Measurements from ENCODE around the gene CD14. TPM values are rescaled to one million over a fixed set of nuclear protein-coding genes. Genes with fewer than 3 reads are reported as not detected.

CD14 gene
- total and polyA plus RNA-seq, 4 experiments from 2014 or later, result 2.7 to 5.2 (median 4.1) TPM

- no peaks in the 10 kb centered on the region for H3K36me3 Mint-ChIP-seq
- H3K4me1 ChIP-seq (ENCODE audit: insufficient read depth, low read length), result no peaks in the 10 kb centered on the region
- no peak for DNase-seq
- CTCF ChIA-PET (ENCODE audit: partially characterized antibody), result no interaction called here
- intact Hi-C loops (cut with micrococcal nuclease), result no loop called here
- no peaks in the 10 kb centered on the region for H3K27me3 ChIP-seq (ENCODE audit: insufficient read depth, low read length)
- H3K27ac ChIP-seq (ENCODE audit: low read depth, low read length), result no peak overlapping the region
- H3K9me3 Mint-ChIP-seq, result no peaks in the 10 kb centered on the region
- POLR2A ChIA-PET (ENCODE audit: partially characterized antibody), result no interaction called here
- H3K36me3 ChIP-seq (ENCODE audit: insufficient read depth, low read length), result no peaks in the 10 kb centered on the region
- H3K4me3 Mint-ChIP-seq, result no peak overlapping the region
- H3K9me3 ChIP-seq (ENCODE audit: control insufficient read depth in 1 of 2, low read length in 2 of 2), result no peaks in the 10 kb centered on the region
- H3K4me3 ChIP-seq (ENCODE audit: low read length in 2 of 2), result no peak overlapping the region
- no peak overlapping the region for H3K27ac Mint-ChIP-seq
- H3K27me3 Mint-ChIP-seq, result no peaks in the 10 kb centered on the region
- no peaks in the 10 kb centered on the region for H3K4me1 Mint-ChIP-seq
Measured at GRCh38 chr5:140591747-140592372, 41.1 kb downstream of the CD14 start.

- Mint-ChIP-seq H3K4me3 (no peak overlapping the region), H3K36me3 (no peaks in the 10 kb centered on the region), H3K4me1 (no peaks in the 10 kb centered on the region), H3K27ac (no peak overlapping the region), H3K9me3 (no peaks in the 10 kb centered on the region), H3K27me3 (no peaks in the 10 kb centered on the region)
- Histone ChIP-seq H3K4me3 (ENCODE audit: low read length in 2 of 2) (no peak overlapping the region), H3K4me1 (ENCODE audit: insufficient read depth, low read length) (no peaks in the 10 kb centered on the region), H3K27ac (ENCODE audit: low read depth, low read length) (no peak overlapping the region), H3K27me3 (ENCODE audit: insufficient read depth, low read length) (no peaks in the 10 kb centered on the region), H3K36me3 (ENCODE audit: insufficient read depth, low read length) (no peaks in the 10 kb centered on the region), H3K9me3 (ENCODE audit: control insufficient read depth in 1 of 2, low read length in 2 of 2) (no peaks in the 10 kb centered on the region)
- POLR2A ChIA-PET (ENCODE audit: partially characterized antibody), result no interaction called here
- CTCF ChIA-PET (ENCODE audit: partially characterized antibody), result no interaction called here
- DNase-seq, result no peak
- intact Hi-C loops (cut with micrococcal nuclease), result no loop called here
Measured at GRCh38 chr5:140590861-140591260, 42.1 kb downstream of the CD14 start.

- intact Hi-C loops (cut with micrococcal nuclease), result no loop called here
- Histone ChIP-seq H3K9me3 (ENCODE audit: control insufficient read depth in 1 of 2, low read length in 2 of 2) (no peaks in the 10 kb centered on the region), H3K4me1 (ENCODE audit: insufficient read depth, low read length) (no peaks in the 10 kb centered on the region), H3K4me3 (ENCODE audit: low read length in 2 of 2) (no peak overlapping the region), H3K27ac (ENCODE audit: low read depth, low read length) (no peak overlapping the region), H3K36me3 (ENCODE audit: insufficient read depth, low read length) (no peaks in the 10 kb centered on the region), H3K27me3 (ENCODE audit: insufficient read depth, low read length) (no peaks in the 10 kb centered on the region)
- H3K27me3 Mint-ChIP-seq, result no peaks in the 10 kb centered on the region
- no peaks in the 10 kb centered on the region for H3K36me3 Mint-ChIP-seq
- no peak overlapping the region for H3K27ac Mint-ChIP-seq
- H3K4me3 Mint-ChIP-seq, result no peak overlapping the region
- H3K9me3 Mint-ChIP-seq, result peaks cover 0 to 5% (median under 1%) of the 10 kb centered on the region in 8 donors
- ChIA-PET POLR2A (ENCODE audit: partially characterized antibody) (no interaction called here), CTCF (ENCODE audit: partially characterized antibody) (interaction anchor here (1.1 to 1.8 kb wide), 2 partner anchors 9 to 42 kb away, joined by 3 to 4 read pairs; no protein-coding TSS in a partner anchor)
- no peaks in the 10 kb centered on the region for H3K4me1 Mint-ChIP-seq
- DNase-seq, result no peak
Measured at GRCh38 chr5:140588311-140589070, 44.5 kb downstream of the CD14 start.

GRCh38 chr5:140587495-140587894 lies 45.5 kb downstream of the CD14 start:
- ChIA-PET POLR2A (ENCODE audit: partially characterized antibody) (no interaction called here), CTCF (ENCODE audit: partially characterized antibody) (interaction anchor here (1.1 kb wide), 1 partner anchor 41 kb away, joined by 3 read pairs; no protein-coding TSS in a partner anchor)
- intact Hi-C loops (cut with micrococcal nuclease), result no loop called here
- Mint-ChIP-seq H3K4me3 (no peak overlapping the region), H3K9me3 (peaks cover 0 to 10% (median 4%) of the 10 kb centered on the region in 8 donors), H3K27me3 (no peaks in the 10 kb centered on the region), H3K36me3 (no peaks in the 10 kb centered on the region), H3K27ac (no peak overlapping the region), H3K4me1 (no peaks in the 10 kb centered on the region)
- Histone ChIP-seq H3K27me3 (ENCODE audit: insufficient read depth, low read length) (no peaks in the 10 kb centered on the region), H3K4me1 (ENCODE audit: insufficient read depth, low read length) (no peaks in the 10 kb centered on the region), H3K36me3 (ENCODE audit: insufficient read depth, low read length) (no peaks in the 10 kb centered on the region), H3K4me3 (ENCODE audit: low read length in 2 of 2) (no peak overlapping the region), H3K9me3 (ENCODE audit: control insufficient read depth in 1 of 2, low read length in 2 of 2) (no peaks in the 10 kb centered on the region), H3K27ac (ENCODE audit: low read depth, low read length) (no peak overlapping the region)
- no peak for DNase-seq

Small RNA genes within 50 kb of the gene (microRNA-seq; reads per million reads assigned to microRNA genes)
- gene MIR3655 (ENCODE audit: borderline microRNAs expressed, borderline number of aligned reads, borderline replicate concordance), result 0.72 reads per million

Other genes starting within 250 kb of the CD14 start
- 100 to 1,000 TPM; 228 to 252 TPM for gene ANKHD1, start 231.3 kb downstream of the CD14 start, total RNA-seq
- 100 to 1,000 TPM in 1 of 2 donors, 10 to 100 TPM in 1; 58.6 to 100 TPM for gene ANKHD1, start 231.3 kb downstream of the CD14 start, polyA plus RNA-seq
- gene EIF4EBP3, start 85.5 kb downstream of the CD14 start, total RNA-seq, result 10 to 100 TPM; 15.3 to 18.8 TPM
- gene EIF4EBP3, start 85.5 kb downstream of the CD14 start, polyA plus RNA-seq, result 10 to 100 TPM; 31.9 to 44.3 TPM
- gene SRA1, start 75.7 kb downstream of the CD14 start, total RNA-seq, result 10 to 100 TPM; 24.5 to 26.6 TPM
- 10 to 100 TPM; 35.5 to 46.8 TPM for gene SRA1, start 75.7 kb downstream of the CD14 start, polyA plus RNA-seq
- gene APBB3, start 68.6 kb downstream of the CD14 start, total RNA-seq, result 10 to 100 TPM; 72.9 to 75.4 TPM
- 1 to 10 TPM; 2.1 to 4.9 TPM for gene APBB3, start 68.6 kb downstream of the CD14 start, polyA plus RNA-seq
- gene SLC35A4, start 68.3 kb downstream of the CD14 start, total RNA-seq, result 10 to 100 TPM; 49.0 to 59.4 TPM
- 100 to 1,000 TPM; 105 to 115 TPM for gene SLC35A4, start 68.3 kb downstream of the CD14 start, polyA plus RNA-seq
- 10 to 100 TPM; 50.0 to 56.3 TPM for gene TMCO6, start 6.3 kb upstream of the CD14 start, total RNA-seq
- gene TMCO6, start 6.3 kb upstream of the CD14 start, polyA plus RNA-seq, result 10 to 100 TPM; 15.7 to 18.3 TPM
- 10 to 100 TPM; 38.0 TPM for gene NDUFA2, start 14.5 kb upstream of the CD14 start, total RNA-seq
- gene NDUFA2, start 14.5 kb upstream of the CD14 start, polyA plus RNA-seq, result 100 to 1,000 TPM; 132 to 135 TPM
- 100 to 1,000 TPM; 178 to 185 TPM for gene IK, start 14.7 kb upstream of the CD14 start, total RNA-seq
- gene IK, start 14.7 kb upstream of the CD14 start, polyA plus RNA-seq, result 100 to 1,000 TPM; 147 to 205 TPM
- gene WDR55, start 31.7 kb upstream of the CD14 start, total RNA-seq, result 10 to 100 TPM; 47.1 to 49.6 TPM
- gene WDR55, start 31.7 kb upstream of the CD14 start, polyA plus RNA-seq, result 10 to 100 TPM; 12.4 to 19.5 TPM
- gene DND1, start 40.4 kb upstream of the CD14 start, total RNA-seq, result 1 to 10 TPM; 4.0 to 5.0 TPM
- not detected for gene DND1, start 40.4 kb upstream of the CD14 start, polyA plus RNA-seq
- gene HARS1, start 58.2 kb upstream of the CD14 start, total RNA-seq, result 10 to 100 TPM; 60.7 to 63.5 TPM
- 10 to 100 TPM; 70.8 to 72.9 TPM for gene HARS1, start 58.2 kb upstream of the CD14 start, polyA plus RNA-seq
- gene HARS2, start 58.3 kb upstream of the CD14 start, total RNA-seq, result 10 to 100 TPM; 61.6 to 67.5 TPM
- gene HARS2, start 58.3 kb upstream of the CD14 start, polyA plus RNA-seq, result 10 to 100 TPM; 17.8 to 26.5 TPM
- 10 to 100 TPM; 56.3 to 57.4 TPM for gene ZMAT2, start 67.3 kb upstream of the CD14 start, total RNA-seq
- gene ZMAT2, start 67.3 kb upstream of the CD14 start, polyA plus RNA-seq, result 10 to 100 TPM; 65.9 to 76.5 TPM
- gene PCDHA1, start 153.0 kb upstream of the CD14 start, total RNA-seq, result not detected
- not detected for gene PCDHA1, start 153.0 kb upstream of the CD14 start, polyA plus RNA-seq
- gene PCDHA2, start 161.7 kb upstream of the CD14 start, total RNA-seq, result not detected
- gene PCDHA2, start 161.7 kb upstream of the CD14 start, polyA plus RNA-seq, result not detected
- not detected for gene PCDHA3, start 167.9 kb upstream of the CD14 start, total RNA-seq
- gene PCDHA3, start 167.9 kb upstream of the CD14 start, polyA plus RNA-seq, result not detected
- not detected for gene PCDHA4, start 173.9 kb upstream of the CD14 start, total RNA-seq
- not detected for gene PCDHA4, start 173.9 kb upstream of the CD14 start, polyA plus RNA-seq
- gene PCDHA5, start 188.4 kb upstream of the CD14 start, total RNA-seq, result not detected
- not detected for gene PCDHA5, start 188.4 kb upstream of the CD14 start, polyA plus RNA-seq
- not detected for gene PCDHA6, start 194.8 kb upstream of the CD14 start, total RNA-seq
- not detected for gene PCDHA6, start 194.8 kb upstream of the CD14 start, polyA plus RNA-seq
- not detected for gene PCDHA7, start 201.1 kb upstream of the CD14 start, total RNA-seq
- not detected for gene PCDHA7, start 201.1 kb upstream of the CD14 start, polyA plus RNA-seq
- gene PCDHA8, start 208.0 kb upstream of the CD14 start, total RNA-seq, result not detected
- not detected for gene PCDHA8, start 208.0 kb upstream of the CD14 start, polyA plus RNA-seq
- gene PCDHA9, start 215.2 kb upstream of the CD14 start, total RNA-seq, result not detected
- gene PCDHA9, start 215.2 kb upstream of the CD14 start, polyA plus RNA-seq, result not detected
- gene PCDHA10, start 222.7 kb upstream of the CD14 start, total RNA-seq, result not detected
- not detected for gene PCDHA10, start 222.7 kb upstream of the CD14 start, polyA plus RNA-seq
- not detected for gene PCDHA11, start 235.8 kb upstream of the CD14 start, total RNA-seq
- not detected for gene PCDHA11, start 235.8 kb upstream of the CD14 start, polyA plus RNA-seq
- not detected for gene PCDHA12, start 242.1 kb upstream of the CD14 start, total RNA-seq
- gene PCDHA12, start 242.1 kb upstream of the CD14 start, polyA plus RNA-seq, result not detected
- not detected for gene PCDHA13, start 248.9 kb upstream of the CD14 start, total RNA-seq
- not detected for gene PCDHA13, start 248.9 kb upstream of the CD14 start, polyA plus RNA-seq

All from CD4-positive, alpha-beta memory T cell (primary cell).